ENCODE measurements around the gene SFSWAP.

DNA sequence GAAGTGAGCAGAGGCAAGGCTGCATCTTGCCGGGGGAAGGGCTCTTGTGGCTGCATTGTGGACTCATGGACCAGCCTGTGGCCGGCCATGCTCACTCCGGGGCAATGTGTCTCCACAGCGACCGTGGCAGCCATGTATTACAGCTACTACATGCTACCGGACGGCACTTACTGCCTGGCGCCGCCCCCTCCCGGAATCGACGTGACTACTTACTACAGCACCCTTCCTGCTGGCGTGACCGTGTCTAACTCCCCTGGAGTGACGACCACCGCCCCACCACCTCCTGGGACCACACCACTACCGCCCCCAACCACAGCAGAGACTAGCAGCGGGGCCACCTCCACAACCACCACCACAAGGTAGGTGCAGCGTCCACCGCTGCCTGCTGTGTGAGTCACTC is 42.1 kb downstream of the SFSWAP start:
- TF ChIP-seq RAD21 (IDR thresholded peaks at IDR 0.05; ENCODE audit: low read depth) (no peak), EP300 (IDR thresholded peaks at IDR 0.05; ENCODE audit: borderline replicate concordance) (no peak), TCF12 (IDR thresholded peaks at IDR 0.05; ENCODE audit: low read depth) (no peak), TEAD4 (IDR thresholded peaks at IDR 0.05) (no peak), CEBPB (IDR thresholded peaks at IDR 0.05) (no peak), EGR1 (IDR thresholded peaks at IDR 0.05) (no peak)
- TF ChIP-seq, protein P1, sequence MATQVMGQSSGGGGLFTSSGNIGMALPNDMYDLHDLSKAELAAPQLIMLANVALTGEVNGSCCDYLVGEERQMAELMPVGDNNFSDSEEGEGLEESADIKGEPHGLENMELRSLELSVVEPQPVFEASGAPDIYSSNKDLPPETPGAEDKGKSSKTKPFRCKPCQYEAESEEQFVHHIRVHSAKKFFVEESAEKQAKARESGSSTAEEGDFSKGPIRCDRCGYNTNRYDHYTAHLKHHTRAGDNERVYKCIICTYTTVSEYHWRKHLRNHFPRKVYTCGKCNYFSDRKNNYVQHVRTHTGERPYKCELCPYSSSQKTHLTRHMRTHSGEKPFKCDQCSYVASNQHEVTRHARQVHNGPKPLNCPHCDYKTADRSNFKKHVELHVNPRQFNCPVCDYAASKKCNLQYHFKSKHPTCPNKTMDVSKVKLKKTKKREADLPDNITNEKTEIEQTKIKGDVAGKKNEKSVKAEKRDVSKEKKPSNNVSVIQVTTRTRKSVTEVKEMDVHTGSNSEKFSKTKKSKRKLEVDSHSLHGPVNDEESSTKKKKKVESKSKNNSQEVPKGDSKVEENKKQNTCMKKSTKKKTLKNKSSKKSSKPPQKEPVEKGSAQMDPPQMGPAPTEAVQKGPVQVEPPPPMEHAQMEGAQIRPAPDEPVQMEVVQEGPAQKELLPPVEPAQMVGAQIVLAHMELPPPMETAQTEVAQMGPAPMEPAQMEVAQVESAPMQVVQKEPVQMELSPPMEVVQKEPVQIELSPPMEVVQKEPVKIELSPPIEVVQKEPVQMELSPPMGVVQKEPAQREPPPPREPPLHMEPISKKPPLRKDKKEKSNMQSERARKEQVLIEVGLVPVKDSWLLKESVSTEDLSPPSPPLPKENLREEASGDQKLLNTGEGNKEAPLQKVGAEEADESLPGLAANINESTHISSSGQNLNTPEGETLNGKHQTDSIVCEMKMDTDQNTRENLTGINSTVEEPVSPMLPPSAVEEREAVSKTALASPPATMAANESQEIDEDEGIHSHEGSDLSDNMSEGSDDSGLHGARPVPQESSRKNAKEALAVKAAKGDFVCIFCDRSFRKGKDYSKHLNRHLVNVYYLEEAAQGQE (IDR thresholded peaks at IDR 0.05; ENCODE audit: low read depth): no peak
- TF ChIP-seq, protein P2, sequence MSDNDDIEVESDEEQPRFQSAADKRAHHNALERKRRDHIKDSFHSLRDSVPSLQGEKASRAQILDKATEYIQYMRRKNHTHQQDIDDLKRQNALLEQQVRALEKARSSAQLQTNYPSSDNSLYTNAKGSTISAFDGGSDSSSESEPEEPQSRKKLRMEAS (IDR thresholded peaks at IDR 0.05): no peak

All from Ishikawa (cell line).